NT2/D1 (cell line): ENCODE measurements around the gene CFAP43.

ENCODE experiments used
- DNase-seq: peaks from one replicate; pipeline ENCODE4 v3.0.0-alpha.2; 2011; ENCODE audit warnings: low read depth, low spot score
- H3K27me3 ChIP-seq: 2 replicates; pipeline ENCODE4 v1.6.0; 2011; ENCODE audit warnings: mild to moderate bottlenecking; ENCODE audit not compliant: insufficient read length, insufficient read depth
- H3K36me3 ChIP-seq: 2 replicates; pipeline ENCODE4 v1.6.1; 2011; ENCODE audit warnings: mild to moderate bottlenecking, low read length, mixed read lengths; ENCODE audit not compliant: insufficient read depth, insufficient read length
- H3K4me1 ChIP-seq: 2 replicates; pipeline ENCODE4 v1.5.1; 2011; ENCODE audit not compliant: insufficient read depth, insufficient read length
- H3K4me3 ChIP-seq: 2 replicates; pipeline ENCODE4 v1.5.1; 2011; ENCODE audit warnings: low read depth; ENCODE audit not compliant: insufficient read length
- H3K9ac ChIP-seq: 2 replicates; pipeline ENCODE4 v1.6.0; 2011; ENCODE audit warnings: low read depth; ENCODE audit not compliant: insufficient read length
- H3K9me3 ChIP-seq: 2 replicates; pipeline ENCODE4 v1.5.1; 2011; ENCODE audit warnings: mild to moderate bottlenecking, low read length; ENCODE audit not compliant: insufficient read depth
- SUZ12 ChIP-seq: IDR thresholded peaks from 2 replicates; pipeline ENCODE4 v1.6.1; 2011; ENCODE audit not compliant: insufficient read length, insufficient read depth; ENCODE audit errors: extremely low read depth
- YY1 ChIP-seq: IDR thresholded peaks from 2 replicates; pipeline ENCODE4 v1.6.1; 2011; ENCODE audit not compliant: insufficient read length, insufficient read depth
- ZNF274 ChIP-seq: IDR thresholded peaks from 2 replicates; pipeline ENCODE4 v1.6.1; 2011; ENCODE audit warnings: mild to moderate bottlenecking, low read depth, low read length

CFAP43 gene

GRCh38 chr10:104128214-104128613 lies 104.0 kb downstream of the CFAP43 start:
- Histone ChIP-seq H3K9me3 (no peaks in the 10 kb centered on the region), H3K4me3 (no peak overlapping the region), H3K4me1 (no peaks in the 10 kb centered on the region), H3K27me3 (no peaks in the 10 kb centered on the region), H3K36me3 (peaks cover 3% of the 10 kb centered on the region), H3K9ac (no peak overlapping the region)
- TF ChIP-seq YY1 = no peak
- no peak for TF ChIP-seq SUZ12
- no peak for TF ChIP-seq ZNF274
- DNase-seq = no peak

- H3K9ac ChIP-seq = no peak overlapping the region
- peak; percentile 8 for DNase-seq
- TF ChIP-seq YY1 (no peak), ZNF274 (no peak), SUZ12 (no peak)
These were observed 104.8 kb downstream of the CFAP43 start for GRCh38 chr10:104127411-104127810.

GRCh38 chr10:104123397-104123796 lies 108.8 kb downstream of the CFAP43 start:
- no peak overlapping the region for H3K4me3 ChIP-seq
- no peak for DNase-seq
- H3K4me1 ChIP-seq = no peaks in the 10 kb centered on the region
- TF ChIP-seq ZNF274 (no peak), YY1 (no peak), SUZ12 (no peak)
- H3K9me3 ChIP-seq = no peaks in the 10 kb centered on the region
- H3K27me3 ChIP-seq = no peaks in the 10 kb centered on the region
- peaks cover 3% of the 10 kb centered on the region for H3K36me3 ChIP-seq
- H3K9ac ChIP-seq = no peak overlapping the region

More at GRCh38 chr10:104127411-104127810, 104.8 kb downstream of the CFAP43 start:
- no peaks in the 10 kb centered on the region for H3K9me3 ChIP-seq
- peaks cover 3% of the 10 kb centered on the region for H3K36me3 ChIP-seq
- no peaks in the 10 kb centered on the region for H3K27me3 ChIP-seq
- H3K4me3 ChIP-seq = no peak overlapping the region
- H3K4me1 ChIP-seq = no peaks in the 10 kb centered on the region

- Histone ChIP-seq H3K27me3 (no peaks in the 10 kb centered on the region), H3K9ac (peak overlapping the region; percentile 88), H3K4me3 (peak overlapping the region; percentile 78), H3K4me1 (no peaks in the 10 kb centered on the region), H3K9me3 (no peaks in the 10 kb centered on the region), H3K36me3 (peaks cover 3% of the 10 kb centered on the region)
- no peak for TF ChIP-seq ZNF274
- no peak for TF ChIP-seq SUZ12
- TF ChIP-seq YY1 = no peak
- no peak for DNase-seq
These were observed 109.7 kb downstream of the CFAP43 start for GRCh38 chr10:104122225-104123107.

GRCh38 chr10:104121485-104122224 lies 110.5 kb downstream of the CFAP43 start, which contains the start of gene SFR1:
Gene SFR1 (plus strand): TSS chr10:104122171. CDS start chr10:104122184, 13 bp downstream.
- H3K27me3 ChIP-seq = no peaks in the 10 kb centered on the region
- H3K36me3 ChIP-seq = peaks cover 1% of the 10 kb centered on the region
- H3K9ac ChIP-seq = peak within 1 kb of the TSS; percentile 88
- no peaks in the 10 kb centered on the region for H3K9me3 ChIP-seq
- H3K4me3 ChIP-seq = peak within 1 kb of the TSS; percentile 78
- no peaks in the 10 kb centered on the region for H3K4me1 ChIP-seq
- TF ChIP-seq YY1 (peak; percentile 53), SUZ12 (no peak), ZNF274 (no peak)
- peak; percentile 95 for DNase-seq

- Histone ChIP-seq H3K9me3 (no peaks in the 10 kb centered on the region), H3K36me3 (no peaks in the 10 kb centered on the region), H3K4me1 (no peaks in the 10 kb centered on the region), H3K4me3 (peak overlapping the region; percentile 39), H3K27me3 (no peaks in the 10 kb centered on the region), H3K9ac (peak overlapping the region; percentile 88)
- TF ChIP-seq ZNF274 (no peak), SUZ12 (no peak), YY1 (no peak)
- DNase-seq = peak; percentile 63
These were observed 111.2 kb downstream of the CFAP43 start for GRCh38 chr10:104120903-104121484.

- no peaks in the 10 kb centered on the region for H3K27me3 ChIP-seq
- H3K4me1 ChIP-seq = no peaks in the 10 kb centered on the region
- no peaks in the 10 kb centered on the region for H3K36me3 ChIP-seq
- DNase-seq = no peak
- peak overlapping the region; percentile 39 for H3K4me3 ChIP-seq
- TF ChIP-seq ZNF274 (no peak), SUZ12 (no peak), YY1 (no peak)
- no peaks in the 10 kb centered on the region for H3K9me3 ChIP-seq
- H3K9ac ChIP-seq = peak overlapping the region; percentile 88
These were observed 111.7 kb downstream of the CFAP43 start for GRCh38 chr10:104120512-104120902.
